CD8-positive, alpha-beta memory T cell (primary cell): ENCODE results near the gene RAD51B. TPM values are rescaled to one million over a fixed set of nuclear protein-coding genes. Genes with fewer than 3 reads are reported as not detected.
A peak's percentile ranks its signal among the peaks of the same experiment; 100 is the strongest.

Experiments
- CTCF ChIA-PET: fragments of 350-600 bp; sonication (Branson Sonifier 250); formaldehyde crosslinking; loops from one replicate; lab custom pipeline; 2021; ENCODE audit warnings: antibody characterized with exemption; lab: Charles Lee
- POLR2A ChIA-PET: fragments of 350-600 bp; sonication (Branson Sonifier 250); formaldehyde crosslinking; loops from one replicate; lab custom pipeline; 2021; ENCODE audit warnings: antibody characterized with exemption; lab: Charles Lee
- DNase-seq, 5 donors: peaks; one replicate each; pipeline versions ENCODE4 v3.0.0 to v3.0.0-alpha.2; 2020 to 2022; ENCODE audit warnings: mixed read lengths in 1 of 5
- H3K27ac ChIP-seq: one replicate; pipeline ENCODE4 v1.7.0; 2013; ENCODE audit warnings: low read depth, mild to moderate bottlenecking, low read length, moderate library complexity
- H3K27me3 ChIP-seq: 2 replicates; pipeline ENCODE4 v1.7.0; 2013; ENCODE audit warnings: low read length, mild to moderate bottlenecking; ENCODE audit not compliant: insufficient read depth, poor library complexity, severe bottlenecking
- H3K36me3 ChIP-seq: 2 replicates; pipeline ENCODE4 v1.7.0; 2013; ENCODE audit warnings: mild to moderate bottlenecking, low read length, moderate library complexity; ENCODE audit not compliant: insufficient read depth
- H3K4me1 ChIP-seq: 2 replicates; pipeline ENCODE4 v1.7.0; 2013; ENCODE audit warnings: mild to moderate bottlenecking, low read length, moderate library complexity; ENCODE audit not compliant: insufficient read depth
- H3K4me3 ChIP-seq: 2 replicates; pipeline ENCODE4 v1.7.0; 2013; ENCODE audit warnings: mild to moderate bottlenecking, low read length
- H3K9me3 ChIP-seq: 2 replicates; pipeline ENCODE4 v1.7.0; 2013; ENCODE audit warnings: mild to moderate bottlenecking, low read length
- H3K27ac Mint-ChIP-seq, 8 donors: one replicate each; pipeline ENCODE4 v1.8.0; 2020 to 2021; ENCODE audit warnings: mixed read lengths in 8 of 8, mild to moderate bottlenecking in 6 of 8, inconsistent platforms in 3 of 8, moderate library complexity in 3 of 8
- H3K27me3 Mint-ChIP-seq, 2 donors: one replicate each; pipeline ENCODE4 v1.8.0; 2020 to 2021; ENCODE audit warnings: mixed read lengths in 2 of 2, mild to moderate bottlenecking in 1 of 2, moderate library complexity in 1 of 2
- H3K36me3 Mint-ChIP-seq, 3 donors: one replicate each; pipeline ENCODE4 v1.8.0; 2020 to 2021; ENCODE audit warnings: mixed read lengths in 3 of 3, inconsistent platforms in 1 of 3, mild to moderate bottlenecking in 1 of 3
- H3K4me1 Mint-ChIP-seq, 3 donors: one replicate each; pipeline ENCODE4 v1.8.0; 2020 to 2021; ENCODE audit warnings: mixed read lengths in 3 of 3, inconsistent platforms in 1 of 3, mild to moderate bottlenecking in 1 of 3
- H3K4me3 Mint-ChIP-seq, 7 donors: one replicate each; pipeline ENCODE4 v1.8.0; 2020 to 2021; ENCODE audit warnings: mixed read lengths in 7 of 7, mild to moderate bottlenecking in 6 of 7, moderate library complexity in 4 of 7, inconsistent platforms in 2 of 7
- H3K9me3 Mint-ChIP-seq, 5 donors: one replicate each; pipeline ENCODE4 v1.8.0; 2020 to 2022; ENCODE audit warnings: mixed read lengths in 5 of 5, mild to moderate bottlenecking in 3 of 5, moderate library complexity in 2 of 5, inconsistent platforms in 1 of 5
- polyA plus RNA-seq: library from polyadenylated mRNA; unstranded; fragments of 300-500 nt; fragmentation: Illumina TruSeq; gene quantifications from one replicate; pipeline ENCODE4 v1.2.3, GENCODE V29; 2021
- total RNA-seq, 2 experiments: library from RNA; stranded (reverse); gene quantifications; one replicate each; pipeline ENCODE4 v1.2.3, GENCODE V29; 2021

The RAD51B gene
- total and polyA plus RNA-seq, 3 experiments from 2014 or later = 15.7 to 22.9 (median 17.4) TPM

GRCh38 chr14:67837011-67837624 is 17.5 kb downstream of the RAD51B start:
- H3K9me3 Mint-ChIP-seq = no peaks in the 10 kb centered on the region
- no peaks in the 10 kb centered on the region for H3K27me3 Mint-ChIP-seq
- peak; percentile 31 to 68 (median 62) for DNase-seq
- no peak overlapping the region for H3K4me3 Mint-ChIP-seq
- peaks cover 0 to 12% (median 9%) of the 10 kb centered on the region in 3 donors for H3K4me1 Mint-ChIP-seq
- POLR2A ChIA-PET = no interaction called here
- H3K36me3 Mint-ChIP-seq = peaks cover 4 to 21% (median 7%) of the 10 kb centered on the region in 3 donors
- Histone ChIP-seq H3K9me3 (no peaks in the 10 kb centered on the region), H3K4me3 (no peak overlapping the region), H3K27me3 (no peaks in the 10 kb centered on the region), H3K4me1 (no peaks in the 10 kb centered on the region), H3K27ac (no peak overlapping the region), H3K36me3 (no peaks in the 10 kb centered on the region)
- peak overlapping the region in 1 of 8 donors; percentile 5 for H3K27ac Mint-ChIP-seq
- CTCF ChIA-PET = interaction anchor here (0.7 to 1.7 kb wide), 7 partner anchors 12 to 982 kb away, joined by 3 to 7 read pairs (median 4); partner anchors contain the start of gene ZFYVE26

GRCh38 chr14:67846029-67846610 is 26.5 kb downstream of the RAD51B start:
- Mint-ChIP-seq H3K36me3 (peaks cover 20 to 41% (median 24%) of the 10 kb centered on the region in 3 donors), H3K4me1 (peaks cover 2 to 21% (median 6%) of the 10 kb centered on the region in 3 donors), H3K9me3 (peaks cover 3 to 7% (median 4%) of the 10 kb centered on the region in 5 donors), H3K27me3 (no peaks in the 10 kb centered on the region), H3K27ac (no peak overlapping the region), H3K4me3 (peak overlapping the region in 1 of 7 donors; percentile 5)
- CTCF ChIA-PET = no interaction called here
- H3K27me3 ChIP-seq = no peaks in the 10 kb centered on the region
- no peak overlapping the region for H3K4me3 ChIP-seq
- H3K4me1 ChIP-seq = no peaks in the 10 kb centered on the region
- POLR2A ChIA-PET = interaction anchor here (0.6 kb wide), 1 partner anchor 134 kb away, joined by 11 read pairs; no protein-coding TSS in a partner anchor
- no peak overlapping the region for H3K27ac ChIP-seq
- no peak for DNase-seq
- no peaks in the 10 kb centered on the region for H3K36me3 ChIP-seq
- no peaks in the 10 kb centered on the region for H3K9me3 ChIP-seq

- Histone ChIP-seq H3K9me3 (no peaks in the 10 kb centered on the region), H3K4me1 (no peaks in the 10 kb centered on the region), H3K27ac (no peak overlapping the region), H3K27me3 (no peaks in the 10 kb centered on the region), H3K36me3 (no peaks in the 10 kb centered on the region), H3K4me3 (no peak overlapping the region)
- peaks cover 9 to 14% (median 9%) of the 10 kb centered on the region in 3 donors for H3K4me1 Mint-ChIP-seq
- ChIA-PET POLR2A (no interaction called here), CTCF (interaction anchor here (0.9 kb wide), 1 partner anchor 13 kb away, joined by 3 read pairs; no protein-coding TSS in a partner anchor)
- DNase-seq = no peak
- no peak overlapping the region for H3K4me3 Mint-ChIP-seq
- no peak overlapping the region for H3K27ac Mint-ChIP-seq
- no peaks in the 10 kb centered on the region for H3K27me3 Mint-ChIP-seq
- H3K36me3 Mint-ChIP-seq = peaks cover 18 to 43% (median 24%) of the 10 kb centered on the region in 3 donors
- peaks cover 1 to 7% (median 3%) of the 10 kb centered on the region in 5 donors for H3K9me3 Mint-ChIP-seq
Measured at GRCh38 chr14:67850066-67850830, 30.7 kb downstream of the RAD51B start.

GRCh38 chr14:67851785-67852410 is 32.3 kb downstream of the RAD51B start:
- Mint-ChIP-seq H3K36me3 (peaks cover 15 to 36% (median 17%) of the 10 kb centered on the region in 3 donors), H3K9me3 (peaks cover 1 to 7% (median 3%) of the 10 kb centered on the region in 5 donors), H3K4me1 (peaks cover 20 to 28% (median 25%) of the 10 kb centered on the region in 3 donors), H3K4me3 (no peak overlapping the region), H3K27ac (no peak overlapping the region), H3K27me3 (no peaks in the 10 kb centered on the region)
- no peaks in the 10 kb centered on the region for H3K27me3 ChIP-seq
- no peaks in the 10 kb centered on the region for H3K36me3 ChIP-seq
- no peak overlapping the region for H3K4me3 ChIP-seq
- no peak overlapping the region for H3K27ac ChIP-seq
- DNase-seq = no peak
- ChIA-PET POLR2A (no interaction called here), CTCF (no interaction called here)
- H3K9me3 ChIP-seq = no peaks in the 10 kb centered on the region
- H3K4me1 ChIP-seq = no peaks in the 10 kb centered on the region

- Mint-ChIP-seq H3K36me3 (peaks cover 8 to 27% (median 12%) of the 10 kb centered on the region in 3 donors), H3K9me3 (peaks cover 0 to 3% (median 3%) of the 10 kb centered on the region in 5 donors), H3K4me3 (no peak overlapping the region), H3K4me1 (peaks cover 23 to 33% (median 32%) of the 10 kb centered on the region in 3 donors), H3K27me3 (no peaks in the 10 kb centered on the region), H3K27ac (peak overlapping the region in 1 of 8 donors; percentile 0)
- no peaks in the 10 kb centered on the region for H3K27me3 ChIP-seq
- no peak overlapping the region for H3K4me3 ChIP-seq
- ChIA-PET POLR2A (no interaction called here), CTCF (no interaction called here)
- H3K9me3 ChIP-seq = no peaks in the 10 kb centered on the region
- no peaks in the 10 kb centered on the region for H3K36me3 ChIP-seq
- H3K27ac ChIP-seq = no peak overlapping the region
- no peak for DNase-seq
- H3K4me1 ChIP-seq = no peaks in the 10 kb centered on the region
Measured at GRCh38 chr14:67852926-67853604, 33.5 kb downstream of the RAD51B start.

GRCh38 chr14:67853715-67854114 is 34.1 kb downstream of the RAD51B start:
- no peak overlapping the region for H3K4me3 Mint-ChIP-seq
- Histone ChIP-seq H3K36me3 (no peaks in the 10 kb centered on the region), H3K27ac (no peak overlapping the region), H3K27me3 (no peaks in the 10 kb centered on the region), H3K9me3 (no peaks in the 10 kb centered on the region), H3K4me3 (no peak overlapping the region), H3K4me1 (no peaks in the 10 kb centered on the region)
- H3K36me3 Mint-ChIP-seq = peaks cover 6 to 21% (median 8%) of the 10 kb centered on the region in 3 donors
- ChIA-PET POLR2A (no interaction called here), CTCF (no interaction called here)
- H3K27ac Mint-ChIP-seq = peak overlapping the region in 3 of 8 donors; percentile 0 to 38 (median 14)
- peaks cover 26 to 39% (median 36%) of the 10 kb centered on the region in 3 donors for H3K4me1 Mint-ChIP-seq
- no peaks in the 10 kb centered on the region for H3K27me3 Mint-ChIP-seq
- H3K9me3 Mint-ChIP-seq = peaks cover 0 to 3% (median 0%) of the 10 kb centered on the region in 5 donors
- DNase-seq = no peak

GRCh38 chr14:67856827-67857226 is 37.2 kb downstream of the RAD51B start:
- ChIA-PET CTCF (no interaction called here), POLR2A (no interaction called here)
- Mint-ChIP-seq H3K9me3 (no peaks in the 10 kb centered on the region), H3K4me3 (peak overlapping the region in 6 of 7 donors; percentile 17 to 65 (median 51)), H3K36me3 (peaks cover 0 to 3% (median 1%) of the 10 kb centered on the region in 3 donors), H3K4me1 (peaks cover 26 to 42% (median 35%) of the 10 kb centered on the region in 3 donors), H3K27ac (peak overlapping the region in 6 of 8 donors; percentile 2 to 81 (median 70)), H3K27me3 (no peaks in the 10 kb centered on the region)
- Histone ChIP-seq H3K27me3 (no peaks in the 10 kb centered on the region), H3K9me3 (no peaks in the 10 kb centered on the region), H3K27ac (no peak overlapping the region), H3K36me3 (no peaks in the 10 kb centered on the region), H3K4me3 (no peak overlapping the region), H3K4me1 (no peaks in the 10 kb centered on the region)
- no peak for DNase-seq
